Astrocyte (in vitro differentiated cells and primary cell): ENCODE measurements around the gene TMEM231.

Experiments used
- EZH2 ChIP-seq: IDR thresholded peaks from 2 replicates; pipeline ENCODE4 v1.6.1; 2012; ENCODE audit warnings: mild to moderate bottlenecking, low read length, inconsistent platforms; ENCODE audit not compliant: insufficient read depth
- TF ChIP-seq, protein P1 (sequence below): IDR thresholded peaks from 2 replicates; pipeline ENCODE4 v1.5.1; 2011; ENCODE audit warnings: low read depth, mild to moderate bottlenecking, inconsistent platforms, low read length, moderate library complexity; ENCODE audit not compliant: insufficient read depth

DNA sequence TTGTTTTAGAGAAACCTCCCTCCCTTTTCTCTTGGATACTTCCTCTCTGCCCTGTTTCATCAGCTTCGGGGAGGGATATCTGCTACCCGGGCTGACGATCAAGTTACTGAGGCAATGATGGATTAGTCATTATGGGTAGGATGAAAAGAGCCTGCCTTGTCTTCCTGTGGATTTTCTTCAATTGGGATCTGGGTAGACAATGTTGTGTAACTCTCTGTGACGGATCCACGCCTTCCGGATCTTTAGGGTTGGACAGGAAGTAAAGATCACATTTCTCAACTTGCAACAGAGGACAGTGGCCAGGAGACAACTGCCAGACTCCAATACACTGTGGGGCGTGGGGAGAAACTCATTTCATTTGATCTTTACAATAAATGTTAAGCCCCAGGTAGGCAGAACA lies 49.5 kb downstream of the TMEM231 start:
- no peak for TF ChIP-seq EZH2
- TF ChIP-seq, protein P1, sequence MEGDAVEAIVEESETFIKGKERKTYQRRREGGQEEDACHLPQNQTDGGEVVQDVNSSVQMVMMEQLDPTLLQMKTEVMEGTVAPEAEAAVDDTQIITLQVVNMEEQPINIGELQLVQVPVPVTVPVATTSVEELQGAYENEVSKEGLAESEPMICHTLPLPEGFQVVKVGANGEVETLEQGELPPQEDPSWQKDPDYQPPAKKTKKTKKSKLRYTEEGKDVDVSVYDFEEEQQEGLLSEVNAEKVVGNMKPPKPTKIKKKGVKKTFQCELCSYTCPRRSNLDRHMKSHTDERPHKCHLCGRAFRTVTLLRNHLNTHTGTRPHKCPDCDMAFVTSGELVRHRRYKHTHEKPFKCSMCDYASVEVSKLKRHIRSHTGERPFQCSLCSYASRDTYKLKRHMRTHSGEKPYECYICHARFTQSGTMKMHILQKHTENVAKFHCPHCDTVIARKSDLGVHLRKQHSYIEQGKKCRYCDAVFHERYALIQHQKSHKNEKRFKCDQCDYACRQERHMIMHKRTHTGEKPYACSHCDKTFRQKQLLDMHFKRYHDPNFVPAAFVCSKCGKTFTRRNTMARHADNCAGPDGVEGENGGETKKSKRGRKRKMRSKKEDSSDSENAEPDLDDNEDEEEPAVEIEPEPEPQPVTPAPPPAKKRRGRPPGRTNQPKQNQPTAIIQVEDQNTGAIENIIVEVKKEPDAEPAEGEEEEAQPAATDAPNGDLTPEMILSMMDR: no peak
